C4-2B (cell line): Measurements from ENCODE around the gene EIF4H.
"Not testable (repeated sequence)": the region's sequence is repeated elsewhere in the genome, so short reads cannot be mapped to it uniquely, and the experiment has no call there.

Experiments
- H3K27ac ChIP-seq: fragments of 450-650 bp; 2 replicates; pipeline ENCODE4 v1.5.1; 2017
- CTCF ChIP-seq: fragments of 450-650 bp; conservative IDR thresholded peaks from 2 replicates; pipeline ENCODE4 v1.5.1; 2017; ENCODE audit warnings: mild to moderate bottlenecking
- ZFX ChIP-seq: fragments of 450-650 bp; IDR thresholded peaks from 2 replicates; pipeline ENCODE4 v1.6.1; 2017

Gene EIF4H

GRCh38 chr7:74155810-74156395, 18.3 kb upstream of the EIF4H start:
- TF ChIP-seq ZFX, result no peak
- no peak for TF ChIP-seq CTCF

GRCh38 chr7:74157605-74158004, 16.6 kb upstream of the EIF4H start:
- no peak overlapping the region for H3K27ac ChIP-seq
- TF ChIP-seq CTCF (no peak), ZFX (no peak)

More at GRCh38 chr7:74155810-74156395, 18.3 kb upstream of the EIF4H start:
- H3K27ac ChIP-seq, result no peak overlapping the region

- TF ChIP-seq ZFX, result no peak
- TF ChIP-seq CTCF, result no peak; the same call in 1 of the 2 replicates
- H3K27ac ChIP-seq, result no peak overlapping the region
Observed at GRCh38 chr7:74164985-74165456, 9.1 kb upstream of the EIF4H start.

- H3K27ac ChIP-seq, result no peak overlapping the region
- TF ChIP-seq CTCF (no peak), ZFX (no peak)
Observed at GRCh38 chr7:74165867-74166593, 8.1 kb upstream of the EIF4H start.

- not testable (repeated sequence) for H3K27ac ChIP-seq
Observed at GRCh38 chr7:74167324-74167723, 6.8 kb upstream of the EIF4H start.

GRCh38 chr7:74173074-74173473, 1.1 kb upstream of the EIF4H start:
- H3K27ac ChIP-seq, result peak overlapping the region; percentile 95
- TF ChIP-seq CTCF (no peak), ZFX (no peak)

- TF ChIP-seq ZFX (no peak), CTCF (no peak)
Observed at GRCh38 chr7:74173491-74173865, 678 bp upstream of the EIF4H start.

More at GRCh38 chr7:74173491-74173865, 678 bp upstream of the EIF4H start:
- H3K27ac ChIP-seq, result peak overlapping the region; percentile 95
